Omental fat pad (tissue), 4 donors: ENCODE data around the gene TLR8. TPM values are rescaled to one million over a fixed set of nuclear protein-coding genes. Genes with fewer than 3 reads are reported as not detected.

Source experiments
- ATAC-seq: fragments of 150-250 bp; one replicate; pipeline ENCODE4 v1.9.1; 2016; ENCODE audit warnings: mild to moderate bottlenecking, moderate library complexity; ENCODE audit not compliant: low FRiP score
- DNase-seq: peaks from one replicate; pipeline ENCODE4 v3.0.0-alpha.2; 2019; ENCODE audit warnings: low spot score
- CTCF ChIP-seq, 3 donors: fragments of 450-650 bp; IDR thresholded peaks; one replicate each; pipeline ENCODE4 v1.5.1; 2016 to 2017; ENCODE audit warnings: antibody characterized with exemption in 3 of 3, mild to moderate bottlenecking in 3 of 3, moderate library complexity in 2 of 3
- total RNA-seq, 4 donors: library from RNA; depleted of rRNA; stranded (reverse); fragments of >200 nt; gene quantifications; one replicate each; pipeline ENCODE4 v1.1.0, GENCODE V29; 2016

Gene TLR8
- total RNA-seq: 10 to 100 TPM in 1 of 4 donors, 1 to 10 TPM in 3; 1.4 to 10.9 (median 6.1) TPM

DNA sequence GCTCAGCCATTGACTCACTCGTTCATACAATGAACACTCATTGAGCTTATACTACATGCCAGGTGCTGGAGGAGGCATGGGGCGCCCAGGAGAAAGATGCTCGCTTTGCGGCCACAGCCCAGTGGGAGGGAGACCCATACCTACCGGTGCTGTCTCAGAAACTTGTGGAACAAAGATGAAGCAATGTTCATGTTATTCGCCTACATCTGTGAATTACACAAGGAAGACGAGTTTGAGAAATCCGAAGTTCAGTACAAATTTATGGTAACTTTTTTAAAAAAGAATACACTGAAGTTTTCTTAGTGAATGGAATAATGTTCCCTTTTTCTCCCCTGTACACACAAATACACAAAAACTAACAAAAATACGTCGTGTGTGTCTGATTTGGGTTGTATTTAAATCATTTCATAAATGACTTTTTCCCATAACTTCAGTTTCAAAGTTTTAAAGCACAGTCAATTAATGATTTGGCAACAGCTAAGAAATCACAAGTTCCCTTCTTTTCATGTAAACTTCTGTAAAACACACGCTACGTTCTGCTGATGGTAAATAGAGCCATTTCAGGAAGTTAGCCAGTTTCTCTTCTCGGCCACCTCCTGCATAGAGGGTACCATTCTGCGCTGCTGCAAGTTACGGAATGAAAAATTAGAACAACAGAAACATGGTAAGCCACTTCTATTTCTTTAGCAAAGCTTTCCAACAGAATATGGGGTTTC is at the start of gene TLR8:
Gene TLR8 (plus strand): TSS at position 575 of the 716 bp plus-strand sequence. CDS start 87 bp downstream, at position 662.
- DNase-seq (no peak), ATAC-seq (no peak)

GRCh38 chrX:12865359-12865758 is 41.1 kb upstream of the TLR8 start:
- DNase-seq (no peak), ATAC-seq (peak; percentile 66)
- no peak for TF ChIP-seq CTCF (IDR thresholded peaks at IDR 0.05)

More for the DNA sequence above, at the start of gene TLR8:
- no peak for TF ChIP-seq CTCF (IDR thresholded peaks at IDR 0.05)

- TF ChIP-seq CTCF (IDR thresholded peaks at IDR 0.05): no peak
- no peak for ATAC-seq
Measured at GRCh38 chrX:12866451-12867377, 39.7 kb upstream of the TLR8 start, which contains the start of gene TLR7. Gene TLR7, plus strand, starts transcription at chrX:12867072. Its CDS starts 507 bp downstream, at chrX:12867579.

GRCh38 chrX:12867685-12868084 is 38.7 kb upstream of the TLR8 start:
- ATAC-seq: no peak
- TF ChIP-seq CTCF (IDR thresholded peaks at IDR 0.05): no peak
- DNase-seq: no peak

More at GRCh38 chrX:12866451-12867377, 39.7 kb upstream of the TLR8 start, which contains the start of gene TLR7:
- DNase-seq: no peak

GRCh38 chrX:12868747-12869146 is 37.7 kb upstream of the TLR8 start:
- no peak for TF ChIP-seq CTCF (IDR thresholded peaks at IDR 0.05)
- ATAC-seq: no peak

GRCh38 chrX:12871257-12871656 is 35.2 kb upstream of the TLR8 start:
- TF ChIP-seq CTCF (IDR thresholded peaks at IDR 0.05): no peak

More at GRCh38 chrX:12868747-12869146, 37.7 kb upstream of the TLR8 start:
- no peak for DNase-seq

More at GRCh38 chrX:12871257-12871656, 35.2 kb upstream of the TLR8 start:
- no peak for ATAC-seq
- no peak for DNase-seq
